ENCODE results near the gene ANXA2.

ANXA2 gene

DNA sequence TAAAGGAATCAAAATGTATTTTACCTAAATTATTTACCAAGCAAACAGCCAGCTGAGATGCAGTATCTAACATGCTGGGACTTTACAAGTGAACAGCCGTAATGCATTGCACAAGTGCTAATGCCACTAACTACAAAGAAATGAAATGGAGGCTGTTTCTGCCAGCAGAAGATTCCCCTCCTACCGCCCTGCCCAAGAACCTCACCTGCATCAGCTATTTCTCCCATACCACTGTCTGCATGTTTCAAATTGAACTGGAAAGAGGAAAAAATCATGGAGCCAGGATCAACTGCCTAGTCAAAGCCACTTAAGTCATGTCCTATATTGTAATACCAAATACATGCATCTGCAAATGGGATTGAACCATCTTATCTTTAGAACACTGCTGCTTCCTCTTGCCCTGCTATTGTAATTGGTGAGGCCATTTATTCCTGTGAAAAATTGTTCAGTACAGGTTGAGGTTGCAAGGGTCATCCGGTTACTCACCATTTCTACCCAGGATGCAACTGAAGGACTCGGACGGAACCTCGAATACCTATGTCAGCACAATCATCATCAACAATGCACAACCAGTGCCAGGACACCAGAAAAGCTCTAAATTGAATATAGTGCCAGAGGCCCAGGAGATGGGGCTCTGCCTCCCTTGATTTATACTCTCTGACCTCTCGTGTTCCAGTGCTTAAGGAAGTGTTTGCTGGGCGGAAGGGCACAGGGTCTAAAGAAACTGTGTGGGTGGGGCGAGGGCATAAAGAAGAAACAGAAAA is 27.5 kb downstream of the ANXA2 start:
- H2BK5ac ChIP-seq (ENCODE audit: low read depth, low read length, poor library complexity, severe bottlenecking): peak overlapping the region; percentile 87
- H3K4me3 ChIP-seq (ENCODE audit: insufficient read depth in 1 of 2, low read depth in 1 of 2, low read length in 2 of 2): peak overlapping the region in 1 of 2 experiments; percentile 17
- peak overlapping the region; percentile 44 to 52 for H3K4ac ChIP-seq (ENCODE audit: low read depth in 1 of 2, low read length in 2 of 2)
- 90% methylated on average over 7 of the region's 9 CpGs for WGBS
- H3K79me1 ChIP-seq (replicated peaks; ENCODE audit: low read length, poor library complexity, severe bottlenecking): no peaks in the 10 kb centered on the region
- H3K9me3 ChIP-seq (ENCODE audit: control insufficient read depth, low read length): no peaks in the 10 kb centered on the region
- peak overlapping the region; percentile 85 for H3K9ac ChIP-seq (ENCODE audit: low read length)
- H3K18ac ChIP-seq (ENCODE audit: low read depth in 1 of 2, low read length in 2 of 2): peak overlapping the region; percentile 1 to 18
- H3K4me1 ChIP-seq (ENCODE audit: control insufficient read depth, insufficient read depth, low read depth, low read length): peaks cover 15% of the 10 kb centered on the region
- H4K8ac ChIP-seq (ENCODE audit: low read length): no peak overlapping the region
- H2BK15ac ChIP-seq (ENCODE audit: low read depth, poor library complexity, severe bottlenecking): no peak overlapping the region
- peak; percentile 25 for DNase-seq
- peak overlapping the region; percentile 14 for H3K4me2 ChIP-seq (ENCODE audit: low read length, poor library complexity, severe bottlenecking)
- peaks cover 5 to 64% of the 10 kb centered on the region in 2 experiments for H3K36me3 ChIP-seq (ENCODE audit: control insufficient read depth in 1 of 2, insufficient read depth in 2 of 2, low read depth in 1 of 2, low read length in 2 of 2)
- peak overlapping the region; percentile 97 for H3K27ac ChIP-seq (ENCODE audit: low read length, poor library complexity, severe bottlenecking)
- no peaks in the 10 kb centered on the region for H3K27me3 ChIP-seq (ENCODE audit: control insufficient read depth in 1 of 2, insufficient read depth in 1 of 2, low read length in 2 of 2)
- no peak overlapping the region for H3K14ac ChIP-seq (ENCODE audit: low read length in 2 of 2)
- no peak overlapping the region for H2AFZ ChIP-seq (ENCODE audit: low read depth, low read length)
- no peak overlapping the region for H4K91ac ChIP-seq (ENCODE audit: low read length)
- H2BK12ac ChIP-seq (ENCODE audit: low read length in 2 of 2): peak overlapping the region in 1 of 2 experiments; percentile 68
- no peak overlapping the region for H2BK120ac ChIP-seq (ENCODE audit: low read depth, low read length)
- H2AK5ac ChIP-seq (ENCODE audit: low read length, severe bottlenecking): peak overlapping the region; percentile 98
- no peak overlapping the region for H3K23ac ChIP-seq (ENCODE audit: low read length in 2 of 2)

DNA sequence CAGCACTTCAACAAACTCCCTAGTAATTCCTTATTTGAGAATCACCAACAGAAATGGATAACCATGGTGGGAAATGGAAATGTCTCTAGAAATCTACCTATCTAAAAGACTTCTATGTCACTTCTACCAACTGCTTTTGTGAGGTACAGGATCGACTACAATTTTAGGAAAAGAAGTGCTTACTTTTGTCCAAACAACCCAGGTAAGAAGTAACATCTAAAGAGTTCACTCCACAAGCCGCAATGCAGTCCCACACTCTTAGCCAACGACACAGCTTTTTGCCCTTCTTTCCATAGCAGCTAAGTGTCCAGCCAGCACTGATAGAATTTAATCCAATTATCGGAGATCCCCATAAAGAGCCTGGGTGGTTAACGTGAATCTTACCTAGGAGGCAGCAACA is 28.1 kb downstream of the ANXA2 start:
- no peak overlapping the region for H4K91ac ChIP-seq (ENCODE audit: low read length)
- H2BK120ac ChIP-seq (ENCODE audit: low read depth, low read length): no peak overlapping the region
- H3K79me1 ChIP-seq (replicated peaks; ENCODE audit: low read length, poor library complexity, severe bottlenecking): no peaks in the 10 kb centered on the region
- no peak overlapping the region for H4K8ac ChIP-seq (ENCODE audit: low read length)
- no peak overlapping the region for H3K18ac ChIP-seq (ENCODE audit: low read depth in 1 of 2, low read length in 2 of 2)
- no peak for DNase-seq
- peak overlapping the region; percentile 85 for H3K9ac ChIP-seq (ENCODE audit: low read length)
- H3K9me3 ChIP-seq (ENCODE audit: control insufficient read depth, low read length): no peaks in the 10 kb centered on the region
- H3K4me1 ChIP-seq (ENCODE audit: control insufficient read depth, insufficient read depth, low read depth, low read length): peaks cover 15% of the 10 kb centered on the region
- H3K36me3 ChIP-seq (ENCODE audit: control insufficient read depth in 1 of 2, insufficient read depth in 2 of 2, low read depth in 1 of 2, low read length in 2 of 2): peaks cover 5 to 65% of the 10 kb centered on the region in 2 experiments
- H3K4me2 ChIP-seq (ENCODE audit: low read length, poor library complexity, severe bottlenecking): no peak overlapping the region
- H3K4me3 ChIP-seq (ENCODE audit: insufficient read depth in 1 of 2, low read depth in 1 of 2, low read length in 2 of 2): no peak overlapping the region
- H2BK15ac ChIP-seq (ENCODE audit: low read depth, poor library complexity, severe bottlenecking): no peak overlapping the region
- no peaks in the 10 kb centered on the region for H3K27me3 ChIP-seq (ENCODE audit: control insufficient read depth in 1 of 2, insufficient read depth in 1 of 2, low read length in 2 of 2)
- no peak overlapping the region for H2AK5ac ChIP-seq (ENCODE audit: low read length, severe bottlenecking)
- H2AFZ ChIP-seq (ENCODE audit: low read depth, low read length): no peak overlapping the region
- 98% methylated on average over 5 of the region's 5 CpGs for WGBS
- no peak overlapping the region for H2BK5ac ChIP-seq (ENCODE audit: low read depth, low read length, poor library complexity, severe bottlenecking)
- peak overlapping the region; percentile 97 for H3K27ac ChIP-seq (ENCODE audit: low read length, poor library complexity, severe bottlenecking)
- no peak overlapping the region for H3K4ac ChIP-seq (ENCODE audit: low read depth in 1 of 2, low read length in 2 of 2)
- H2BK12ac ChIP-seq (ENCODE audit: low read length in 2 of 2): no peak overlapping the region
- no peak overlapping the region for H3K23ac ChIP-seq (ENCODE audit: low read length in 2 of 2)
- H3K14ac ChIP-seq (ENCODE audit: low read length in 2 of 2): no peak overlapping the region

DNA sequence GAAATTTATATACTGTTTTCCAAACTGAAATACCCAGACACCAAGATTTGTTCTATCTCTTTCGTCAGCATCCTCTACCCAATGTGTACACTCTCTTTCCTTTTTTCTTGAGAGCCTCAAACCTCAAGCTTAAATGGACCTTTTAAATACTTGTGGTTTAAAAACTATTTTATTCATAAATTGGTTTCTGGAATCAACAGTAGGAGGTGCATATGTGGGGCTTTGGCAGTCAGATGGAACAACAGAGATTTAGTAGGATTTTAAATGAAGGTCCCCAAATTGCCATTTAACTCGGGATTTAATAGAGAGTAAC is 33.2 kb downstream of the ANXA2 start:
- Histone ChIP-seq H3K9ac (ENCODE audit: low read length) (peak overlapping the region; percentile 77), H3K27me3 (ENCODE audit: control insufficient read depth in 1 of 2, insufficient read depth in 1 of 2, low read length in 2 of 2) (no peaks in the 10 kb centered on the region), H3K14ac (ENCODE audit: low read length in 2 of 2) (no peak overlapping the region), H3K9me3 (ENCODE audit: control insufficient read depth, low read length) (no peaks in the 10 kb centered on the region), H3K27ac (ENCODE audit: low read length, poor library complexity, severe bottlenecking) (peak overlapping the region; percentile 53), H2BK5ac (ENCODE audit: low read depth, low read length, poor library complexity, severe bottlenecking) (no peak overlapping the region), H3K79me1 (replicated peaks; ENCODE audit: low read length, poor library complexity, severe bottlenecking) (no peaks in the 10 kb centered on the region), H3K18ac (ENCODE audit: low read depth in 1 of 2, low read length in 2 of 2) (no peak overlapping the region), H2BK15ac (ENCODE audit: low read depth, poor library complexity, severe bottlenecking) (no peak overlapping the region), H3K23ac (ENCODE audit: low read length in 2 of 2) (no peak overlapping the region), H3K36me3 (ENCODE audit: control insufficient read depth in 1 of 2, insufficient read depth in 2 of 2, low read depth in 1 of 2, low read length in 2 of 2) (peaks cover 20 to 72% of the 10 kb centered on the region in 2 experiments), H4K91ac (ENCODE audit: low read length) (no peak overlapping the region), H3K4ac (ENCODE audit: low read depth in 1 of 2, low read length in 2 of 2) (no peak overlapping the region), H2BK12ac (ENCODE audit: low read length in 2 of 2) (no peak overlapping the region), H3K4me1 (ENCODE audit: control insufficient read depth, insufficient read depth, low read depth, low read length) (peaks cover 11% of the 10 kb centered on the region), H2AFZ (ENCODE audit: low read depth, low read length) (no peak overlapping the region), H4K8ac (ENCODE audit: low read length) (no peak overlapping the region), H2AK5ac (ENCODE audit: low read length, severe bottlenecking) (no peak overlapping the region), H3K4me3 (ENCODE audit: insufficient read depth in 1 of 2, low read depth in 1 of 2, low read length in 2 of 2) (no peak overlapping the region), H2BK120ac (ENCODE audit: low read depth, low read length) (no peak overlapping the region), H3K4me2 (ENCODE audit: low read length, poor library complexity, severe bottlenecking) (no peak overlapping the region)
- WGBS: 83% methylated on average over 1 of the region's 2 CpGs
- no peak for DNase-seq

DNA sequence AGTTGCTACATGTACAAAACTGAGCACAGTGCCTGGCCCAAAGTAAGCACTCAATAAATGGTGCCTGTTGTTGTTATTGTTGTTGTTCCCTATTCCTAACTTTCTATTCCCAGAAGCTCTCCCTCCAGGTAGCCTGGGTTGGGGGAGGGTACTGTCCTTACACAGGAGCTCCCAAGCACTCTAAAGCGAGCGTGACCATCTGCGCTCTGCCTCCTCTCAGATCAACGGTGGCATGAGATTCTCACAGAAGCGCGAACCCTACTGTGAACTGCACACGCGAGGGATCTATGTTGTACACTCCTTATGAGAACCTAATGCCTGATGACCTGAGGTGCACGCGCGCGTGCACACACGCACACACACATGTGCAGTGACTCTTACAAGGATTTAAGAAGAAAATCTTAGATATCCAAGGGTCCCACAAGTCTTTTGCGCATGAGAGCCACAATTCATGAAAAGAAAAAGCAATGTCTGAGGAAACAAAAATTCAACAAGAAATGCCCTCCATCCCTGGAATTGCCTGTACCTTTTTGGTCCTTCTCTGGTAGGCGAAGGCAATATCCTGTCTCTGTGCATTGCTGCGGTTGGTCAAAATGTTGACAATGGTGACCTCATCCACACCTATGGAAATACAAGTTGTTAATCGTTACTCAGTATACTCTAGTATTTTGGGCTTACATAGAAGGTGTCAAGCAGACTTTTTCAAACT is 33.7 kb downstream of the ANXA2 start:
- H4K8ac ChIP-seq (ENCODE audit: low read length): peak overlapping the region; percentile 4
- no peak overlapping the region for H3K4me2 ChIP-seq (ENCODE audit: low read length, poor library complexity, severe bottlenecking)
- H3K9me3 ChIP-seq (ENCODE audit: control insufficient read depth, low read length): no peaks in the 10 kb centered on the region
- H3K27me3 ChIP-seq (ENCODE audit: control insufficient read depth in 1 of 2, insufficient read depth in 1 of 2, low read length in 2 of 2): no peaks in the 10 kb centered on the region
- no peak overlapping the region for H2BK15ac ChIP-seq (ENCODE audit: low read depth, poor library complexity, severe bottlenecking)
- H3K4me1 ChIP-seq (ENCODE audit: control insufficient read depth, insufficient read depth, low read depth, low read length): peaks cover 11% of the 10 kb centered on the region
- WGBS: 91% methylated on average over 17 of the region's 17 CpGs
- H3K36me3 ChIP-seq (ENCODE audit: control insufficient read depth in 1 of 2, insufficient read depth in 2 of 2, low read depth in 1 of 2, low read length in 2 of 2): peaks cover 22 to 72% of the 10 kb centered on the region in 2 experiments
- no peak overlapping the region for H3K4ac ChIP-seq (ENCODE audit: low read depth in 1 of 2, low read length in 2 of 2)
- peak overlapping the region in 1 of 2 experiments; percentile 54 for H3K18ac ChIP-seq (ENCODE audit: low read depth in 1 of 2, low read length in 2 of 2)
- H3K4me3 ChIP-seq (ENCODE audit: insufficient read depth in 1 of 2, low read depth in 1 of 2, low read length in 2 of 2): peak overlapping the region in 1 of 2 experiments; percentile 16
- no peaks in the 10 kb centered on the region for H3K79me1 ChIP-seq (replicated peaks; ENCODE audit: low read length, poor library complexity, severe bottlenecking)
- H3K23ac ChIP-seq (ENCODE audit: low read length in 2 of 2): no peak overlapping the region
- no peak overlapping the region for H4K91ac ChIP-seq (ENCODE audit: low read length)
- H3K27ac ChIP-seq (ENCODE audit: low read length, poor library complexity, severe bottlenecking): peak overlapping the region; percentile 22
- peak overlapping the region in 1 of 2 experiments; percentile 21 for H2BK12ac ChIP-seq (ENCODE audit: low read length in 2 of 2)
- H2BK120ac ChIP-seq (ENCODE audit: low read depth, low read length): no peak overlapping the region
- H2AFZ ChIP-seq (ENCODE audit: low read depth, low read length): no peak overlapping the region
- no peak overlapping the region for H2AK5ac ChIP-seq (ENCODE audit: low read length, severe bottlenecking)
- H3K9ac ChIP-seq (ENCODE audit: low read length): peak overlapping the region; percentile 77
- peak; percentile 22 for DNase-seq
- peak overlapping the region in 1 of 2 experiments; percentile 68 for H3K14ac ChIP-seq (ENCODE audit: low read length in 2 of 2)
- no peak overlapping the region for H2BK5ac ChIP-seq (ENCODE audit: low read depth, low read length, poor library complexity, severe bottlenecking)

Data from mesenchymal stem cell (in vitro differentiated cells and primary cell).